Effector CD4-positive, alpha-beta T cell (primary cell): ENCODE results near the gene PRRX1. TPM values are rescaled to one million over a fixed set of nuclear protein-coding genes. Genes with fewer than 3 reads are reported as not detected.

Source experiments
- DNase-seq: peaks from one replicate; pipeline ENCODE4 v3.0.0-alpha.2; 2020
- total RNA-seq: gene quantifications from one replicate; lab custom pipeline; 2026; lab: John Stamatoyannopoulos, UW

Gene PRRX1
- not detected for total RNA-seq

DNA sequence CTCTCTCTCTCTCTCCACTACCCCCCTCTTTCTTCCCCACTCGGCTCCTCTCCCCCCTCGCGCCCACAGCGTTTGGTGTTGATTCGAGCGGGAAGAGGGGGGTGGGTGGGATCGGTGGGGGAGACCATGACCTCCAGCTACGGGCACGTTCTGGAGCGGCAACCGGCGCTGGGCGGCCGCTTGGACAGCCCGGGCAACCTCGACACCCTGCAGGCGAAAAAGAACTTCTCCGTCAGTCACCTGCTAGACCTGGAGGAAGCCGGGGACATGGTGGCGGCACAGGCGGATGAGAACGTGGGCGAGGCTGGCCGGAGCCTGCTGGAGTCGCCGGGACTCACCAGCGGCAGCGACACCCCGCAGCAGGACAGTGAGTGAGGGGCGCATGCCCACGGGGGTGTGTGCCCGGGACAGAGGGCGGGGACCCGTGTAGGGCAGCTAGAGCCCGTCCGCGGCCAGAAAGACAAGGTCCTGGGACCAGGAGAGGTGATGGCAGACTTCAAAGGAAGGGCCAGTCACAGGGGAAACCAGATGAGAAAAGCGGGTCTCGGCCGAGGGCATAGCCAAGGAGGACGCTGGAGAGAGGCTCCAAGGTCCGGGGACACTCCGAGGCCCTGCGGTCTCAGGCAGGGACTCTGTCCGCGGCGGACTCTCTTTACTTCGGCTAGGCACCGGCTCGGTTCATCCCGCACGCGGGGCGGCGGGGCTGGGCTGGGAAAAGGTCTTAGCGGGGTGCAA is at the start of gene PRRX1:
TSS of gene PRRX1 (plus strand) at position 39 of the 735 bp plus-strand sequence. CDS start at position 127, 88 bp downstream.
- DNase-seq = no peak

DNA sequence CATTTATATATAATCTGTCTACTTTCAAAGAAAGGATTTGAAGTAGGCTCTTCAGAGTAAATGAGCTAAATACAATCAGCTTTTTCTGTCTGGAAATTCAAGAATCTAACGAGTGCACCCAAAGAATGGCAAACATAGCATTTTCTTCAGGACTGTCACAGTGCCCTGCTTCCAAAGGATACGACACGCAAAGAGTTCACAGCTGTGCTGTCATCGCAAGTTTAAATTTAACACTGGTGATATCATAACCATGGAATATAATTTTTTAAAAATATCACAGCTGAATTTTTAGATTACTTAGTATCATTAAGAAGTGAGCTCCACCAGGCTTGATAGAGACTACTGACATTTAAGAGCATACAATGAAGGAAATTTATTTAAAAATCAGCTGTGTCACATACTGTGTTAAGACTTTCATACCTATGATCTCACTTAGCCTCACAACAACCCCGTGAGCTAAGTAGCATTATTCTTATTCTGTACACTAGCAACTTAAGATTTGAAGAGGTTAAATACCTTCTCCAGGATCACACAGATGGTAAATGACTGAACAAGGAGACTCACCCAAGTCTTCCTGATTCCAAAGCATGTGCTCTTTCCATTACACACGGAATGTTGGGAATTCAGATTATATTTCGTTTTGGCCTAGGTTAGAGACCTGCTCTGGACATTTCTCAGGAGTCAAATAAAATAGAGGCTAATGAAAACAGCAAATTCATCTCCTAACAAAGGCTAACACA is 46.2 kb upstream of the PRRX1 start:
- no peak for DNase-seq

DNA sequence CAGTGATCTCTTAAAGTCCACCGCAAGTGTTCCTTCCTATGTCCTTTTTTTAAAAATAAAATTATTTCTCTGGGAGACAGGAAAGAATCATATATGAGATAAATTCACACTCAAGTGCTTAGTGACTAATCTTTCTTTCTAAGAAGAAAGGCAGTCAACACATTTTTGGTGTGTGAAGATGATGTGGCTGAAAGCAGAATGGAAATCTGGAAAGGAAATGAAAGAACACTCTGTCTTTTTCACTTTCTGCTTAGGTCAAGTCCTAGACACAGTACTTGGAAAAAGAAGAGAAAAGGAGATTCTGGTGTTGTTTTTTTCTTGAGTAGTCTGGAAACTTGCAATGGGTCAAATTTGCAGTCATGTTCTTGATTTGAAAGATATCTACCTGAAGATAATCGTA is 45.5 kb upstream of the PRRX1 start:
- DNase-seq = no peak

DNA sequence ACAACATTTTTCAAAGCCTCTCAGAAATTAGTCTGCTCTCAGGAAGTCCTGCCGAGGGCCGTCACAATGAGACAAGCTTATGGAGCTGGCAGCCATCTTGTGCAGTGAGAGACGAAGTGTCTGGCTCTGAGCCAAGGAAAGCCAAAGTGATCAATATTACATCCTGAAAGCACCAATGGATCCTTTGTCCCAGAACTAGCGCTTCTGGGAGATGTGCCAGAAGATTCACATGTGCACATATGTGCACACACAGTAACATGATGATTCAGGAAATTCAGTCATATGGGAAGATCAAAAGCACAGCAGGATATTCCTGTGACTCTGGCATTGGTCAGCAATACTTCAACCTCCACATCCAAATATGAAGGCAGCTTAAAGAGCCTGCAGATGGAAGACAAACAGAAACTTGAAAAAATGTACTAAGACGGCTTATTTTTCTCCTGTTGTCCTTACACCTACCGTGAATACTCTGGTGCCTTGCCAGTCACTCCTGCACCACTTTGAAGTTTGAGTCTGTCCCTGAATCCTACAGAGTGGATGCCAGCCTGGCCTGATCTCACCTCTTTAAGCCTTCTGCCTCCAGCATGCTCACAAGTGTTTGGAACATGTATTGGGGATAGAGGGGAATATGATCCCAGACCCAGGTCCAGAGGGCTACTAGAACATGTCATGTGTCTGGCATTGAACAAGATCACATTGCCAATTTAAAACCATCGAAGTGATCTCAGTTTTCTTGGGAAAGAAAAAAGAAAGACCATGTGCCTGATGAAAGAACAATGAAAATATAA is 44.5 kb upstream of the PRRX1 start:
- DNase-seq = no peak

DNA sequence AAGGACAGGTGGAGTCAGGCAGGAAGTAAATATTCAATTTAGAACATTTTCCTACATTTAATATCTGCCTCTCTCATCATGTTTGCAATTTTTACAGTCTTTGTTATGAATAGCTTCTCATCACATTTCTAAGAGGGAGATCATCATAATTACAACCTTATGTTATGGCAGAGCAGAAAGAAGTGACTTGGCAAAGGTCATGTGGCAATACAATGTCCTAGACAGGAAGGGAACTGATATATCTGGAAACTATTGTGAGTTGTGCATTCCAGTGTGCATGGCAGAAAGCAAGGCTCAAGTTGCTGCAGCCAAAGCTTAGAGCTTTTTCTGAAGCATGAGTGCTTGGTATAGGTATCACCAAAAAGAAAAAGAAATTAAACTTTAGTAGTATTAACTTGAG is 43.8 kb upstream of the PRRX1 start:
- no peak for DNase-seq

DNA sequence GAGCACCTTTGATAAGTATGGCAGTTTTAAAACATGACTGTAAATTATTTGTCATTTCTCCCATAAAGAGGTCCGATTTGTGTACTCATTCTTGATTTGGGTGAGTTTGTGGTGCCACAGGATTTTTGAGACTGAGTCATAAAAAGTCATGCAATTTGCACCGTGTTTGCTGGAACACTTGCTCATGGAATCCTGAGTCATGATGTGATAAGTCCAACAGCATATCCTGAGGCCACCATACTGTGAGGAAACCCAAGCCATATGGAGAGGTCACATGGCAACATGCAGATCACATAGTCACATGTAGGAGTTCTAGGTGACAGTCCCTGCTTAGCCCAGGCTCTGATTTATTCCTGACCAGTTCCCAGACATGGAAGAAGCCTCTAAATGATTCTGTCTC is 40.8 kb upstream of the PRRX1 start:
- no peak for DNase-seq

DNA sequence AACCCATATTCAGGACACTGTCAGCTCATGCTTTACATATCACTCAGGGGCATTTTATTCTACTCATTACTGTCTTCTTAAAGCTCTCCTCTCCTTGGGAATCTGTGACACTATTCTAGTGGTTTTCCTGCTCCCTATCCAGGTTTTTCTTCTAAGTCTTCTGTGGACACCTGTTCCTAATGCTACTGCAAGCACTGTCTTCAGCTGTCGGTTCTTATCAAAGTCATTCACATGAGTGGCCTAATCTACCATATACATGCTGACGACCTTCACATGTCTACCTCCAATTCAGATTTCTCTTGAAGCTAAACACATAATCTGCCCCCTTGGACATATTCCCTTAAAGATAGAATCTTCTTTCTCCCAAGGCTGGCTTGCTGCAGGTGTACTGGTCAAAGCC is 39.8 kb upstream of the PRRX1 start:
- no peak for DNase-seq

DNA sequence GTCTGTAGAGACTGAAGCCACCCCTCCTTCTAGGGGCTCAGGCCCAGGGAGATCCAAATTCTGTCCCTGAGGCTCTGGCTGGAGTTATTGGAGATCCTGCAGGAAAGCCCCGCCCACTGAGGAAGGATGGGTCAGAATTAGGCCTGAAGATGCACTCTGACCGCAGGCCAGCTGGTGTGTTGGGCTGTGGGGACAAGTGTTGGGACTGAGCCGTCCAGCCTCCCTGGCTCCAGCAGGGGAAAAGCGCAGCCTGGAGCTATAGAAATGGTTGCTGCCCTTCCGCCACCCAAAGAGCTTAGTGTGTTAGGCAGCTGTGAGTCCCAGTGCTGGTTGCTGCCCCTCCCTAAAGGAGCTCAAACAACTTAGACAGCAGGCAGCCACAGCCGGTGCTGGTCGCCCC is 33.0 kb upstream of the PRRX1 start:
- no peak for DNase-seq

DNA sequence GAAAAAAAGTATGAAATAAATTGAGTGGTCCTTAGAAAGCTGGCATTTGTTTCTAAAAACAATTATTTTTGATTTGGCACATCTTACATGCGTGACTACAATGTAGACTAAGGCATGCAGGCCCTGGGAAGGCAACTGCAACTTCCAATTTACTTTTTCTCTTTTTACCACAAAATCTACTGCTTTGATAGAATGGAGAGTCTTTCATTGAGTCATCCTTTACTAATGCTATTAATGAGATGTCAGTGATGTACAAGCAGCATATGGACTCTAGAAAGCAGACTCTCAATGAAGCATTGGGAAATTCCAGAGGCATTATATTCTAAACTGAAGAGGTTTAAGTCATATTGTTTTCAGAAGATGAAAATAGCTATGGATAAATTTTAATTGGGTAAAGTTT is 29.6 kb upstream of the PRRX1 start:
- DNase-seq = no peak

DNA sequence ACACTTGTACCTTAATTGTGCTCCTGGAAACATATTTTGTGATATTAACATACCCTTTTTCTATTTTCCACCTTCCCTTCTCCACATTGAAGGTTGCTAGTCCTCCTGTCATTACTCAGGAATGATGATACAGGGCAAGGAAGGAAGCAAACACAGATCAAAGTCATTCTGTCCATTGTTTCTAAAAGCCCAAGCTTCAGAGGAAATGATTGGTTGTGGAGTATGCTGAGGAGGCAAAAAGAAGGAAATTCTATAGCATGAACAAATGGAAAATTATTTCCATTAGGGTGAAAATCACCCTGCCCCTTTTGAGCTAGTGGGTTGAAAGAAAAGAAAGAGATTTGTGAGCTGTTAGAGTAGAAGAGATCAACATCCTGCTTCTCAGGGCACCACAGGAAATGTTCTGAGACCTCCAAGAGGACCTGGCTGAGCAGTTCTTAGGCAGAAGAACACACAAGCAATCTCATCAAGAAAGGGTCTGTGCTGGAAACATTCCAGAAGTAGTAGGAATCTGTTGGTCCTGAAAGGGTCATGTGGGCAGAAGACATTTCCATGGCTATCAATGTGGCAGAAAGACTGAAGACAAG is 29.0 kb upstream of the PRRX1 start:
- no peak for DNase-seq

DNA sequence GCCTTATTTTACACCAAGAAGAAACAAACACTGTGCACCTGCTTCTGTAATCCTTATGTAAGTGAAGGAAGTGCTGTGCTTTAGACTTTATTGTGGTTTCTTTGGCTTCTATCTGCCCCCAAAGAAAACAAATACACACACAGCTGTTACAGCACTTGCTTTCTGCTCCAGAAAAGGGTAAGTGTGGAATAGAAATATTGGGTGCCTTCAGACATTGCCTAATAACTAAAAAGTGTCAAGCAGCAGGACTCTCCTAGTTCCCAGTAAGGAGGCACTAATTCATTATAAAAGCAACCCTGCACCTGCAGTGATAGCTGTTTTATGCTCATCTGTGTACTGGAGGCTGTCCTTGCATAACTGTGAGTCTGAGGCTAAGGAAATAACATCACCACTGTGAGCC is 23.4 kb upstream of the PRRX1 start:
- no peak for DNase-seq

DNA sequence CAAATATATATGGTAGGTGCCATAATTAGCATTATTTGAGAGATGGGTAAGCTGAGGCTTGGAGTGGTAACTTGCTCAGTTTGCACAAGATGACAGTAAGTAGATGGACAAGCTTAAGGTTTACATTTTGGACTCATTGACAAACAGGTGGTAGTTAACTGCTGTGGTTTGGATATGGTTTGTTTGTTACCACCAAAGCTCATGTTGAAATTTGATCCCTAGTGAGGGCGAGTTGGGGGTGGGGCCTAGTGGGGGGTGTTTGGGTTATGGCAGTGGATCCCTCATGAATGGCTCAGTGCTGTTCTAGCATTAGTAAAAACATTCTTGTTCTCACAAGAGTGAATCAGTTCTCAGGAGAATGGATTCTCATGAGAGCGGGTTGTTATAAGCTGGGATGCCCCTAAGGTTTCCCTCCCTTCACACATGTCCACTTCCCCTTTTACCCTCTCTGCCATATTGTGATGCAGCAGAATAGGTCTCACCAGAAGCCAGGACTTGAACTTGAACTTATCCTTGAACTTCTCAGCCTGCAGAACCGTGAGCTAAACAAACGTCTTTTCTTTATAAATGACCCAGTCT is 6.6 kb upstream of the PRRX1 start:
- no peak for DNase-seq

DNA sequence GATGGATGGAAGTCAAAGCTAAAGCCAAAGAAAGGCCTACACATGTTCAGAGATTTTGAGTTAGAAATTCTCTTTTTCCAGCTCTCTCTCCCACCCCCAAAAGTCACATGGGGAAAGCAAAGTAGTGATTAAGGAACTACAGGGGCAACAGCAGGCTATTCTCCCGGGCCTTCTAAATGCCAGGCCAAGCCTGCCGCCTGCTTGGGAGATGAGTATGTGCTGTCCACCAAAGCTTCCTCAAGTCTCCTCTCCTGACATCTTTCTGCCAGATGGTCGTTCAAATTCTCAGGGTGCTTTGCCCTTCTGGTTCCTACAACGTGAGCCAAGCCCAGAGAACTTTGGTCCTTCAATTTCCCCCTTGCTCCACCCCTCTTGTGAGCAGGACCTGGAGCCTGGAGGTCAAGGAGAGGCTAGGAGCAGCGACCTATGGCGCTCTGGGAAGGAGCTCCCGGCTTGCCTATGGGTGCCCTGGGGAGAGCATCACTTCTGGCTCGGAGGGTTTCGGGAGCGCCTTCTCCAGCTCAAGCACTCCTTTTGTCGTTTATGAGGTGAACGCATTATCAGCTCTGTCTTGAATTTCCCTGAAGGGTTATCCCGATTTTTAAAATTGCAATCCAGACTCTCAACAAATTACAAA is 4.4 kb upstream of the PRRX1 start:
- no peak for DNase-seq

DNA sequence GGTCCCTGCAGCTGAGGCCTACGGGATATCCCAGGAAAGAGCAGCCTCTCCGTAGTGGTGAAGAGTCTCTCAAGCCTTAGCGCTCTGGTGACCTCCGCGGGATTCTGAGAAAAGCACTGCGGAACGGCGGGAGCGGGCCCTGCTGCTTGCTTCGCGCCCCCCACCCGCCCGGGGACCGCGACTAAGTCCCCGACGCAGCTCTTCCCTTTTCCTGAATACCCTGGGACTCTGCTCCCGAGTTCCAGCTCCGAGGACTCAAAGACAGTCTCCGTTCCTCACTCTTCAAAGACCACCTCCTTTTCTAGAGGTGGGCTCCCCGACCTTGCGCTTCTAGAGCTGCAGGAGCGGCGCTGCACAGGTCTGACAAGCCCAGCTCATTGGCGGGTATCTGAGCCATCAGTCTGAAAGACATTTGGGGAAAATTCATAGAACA is 3.6 kb upstream of the PRRX1 start:
- DNase-seq = no peak

DNA sequence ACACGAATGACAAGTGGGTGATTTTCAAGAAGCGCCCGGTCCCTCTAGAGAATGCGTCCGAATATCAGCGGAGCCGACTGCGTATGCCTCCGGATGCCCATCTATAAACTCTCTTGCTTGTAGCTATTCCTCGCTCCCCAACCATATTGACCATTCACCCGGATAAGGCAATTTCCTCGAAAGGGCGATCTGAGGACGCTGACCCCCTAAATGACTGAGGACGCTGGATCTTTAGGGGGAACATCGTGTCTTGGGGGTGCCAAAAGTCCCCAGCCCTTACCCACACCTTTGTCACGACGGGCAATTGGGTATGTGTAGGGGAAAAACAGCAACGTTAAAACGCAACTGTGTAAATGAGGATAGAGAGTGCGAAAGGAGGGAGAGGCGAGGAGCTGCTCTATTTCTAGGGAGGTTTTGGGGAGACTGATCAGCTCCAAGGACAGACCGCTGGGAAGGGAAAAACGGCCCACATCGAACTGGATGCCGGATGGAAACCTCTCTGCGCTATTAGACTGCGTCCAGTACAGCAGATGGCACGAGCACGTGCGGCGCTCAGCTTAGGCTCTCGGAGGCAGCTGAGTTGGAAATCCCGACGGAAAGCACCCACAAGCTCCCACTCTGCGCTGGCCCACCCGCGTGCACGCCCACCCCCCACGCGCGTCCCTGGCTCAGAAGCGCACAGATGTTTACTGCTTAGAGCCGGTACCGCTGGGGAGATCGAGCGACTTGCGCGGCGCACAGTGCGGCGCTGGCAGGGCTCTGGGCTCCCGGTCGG is 2.9 kb upstream of the PRRX1 start:
- DNase-seq = no peak

DNA sequence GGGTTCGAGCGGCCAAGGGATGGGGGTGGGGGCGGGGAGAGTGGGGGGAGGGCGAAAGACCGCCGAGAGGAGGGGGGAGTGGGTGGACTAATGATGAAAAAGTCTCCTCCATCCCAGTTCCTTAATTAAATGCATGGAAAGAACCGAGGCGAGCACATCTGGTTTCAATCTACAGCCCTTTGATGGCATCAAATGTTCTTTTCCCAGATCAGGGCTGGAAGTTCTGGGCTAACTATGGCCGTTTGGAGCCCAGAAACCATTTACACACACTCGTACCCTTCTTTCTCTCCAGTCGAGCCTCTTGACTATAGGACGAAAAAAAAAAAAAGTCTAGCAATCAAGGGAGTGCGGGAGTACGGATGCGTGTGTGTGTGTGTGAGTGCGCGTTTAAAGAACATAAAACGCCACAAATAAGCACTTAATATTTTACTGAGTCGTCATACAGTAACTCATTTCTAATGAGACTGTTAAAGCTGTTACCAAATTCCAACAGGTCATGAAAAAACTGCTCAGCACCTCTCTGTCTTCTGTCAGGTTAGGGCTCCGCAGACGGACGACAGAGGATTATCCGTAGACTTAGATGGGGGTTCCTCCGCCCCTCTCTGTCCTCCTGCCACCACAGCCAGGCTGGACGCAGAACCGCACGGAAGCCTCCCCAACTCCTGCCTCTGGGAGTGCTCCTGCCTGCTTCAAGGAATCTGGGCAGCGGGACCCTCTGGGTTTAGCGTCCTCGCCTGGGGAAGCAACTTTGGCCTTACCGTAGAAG is 2.1 kb upstream of the PRRX1 start:
- no peak for DNase-seq

DNA sequence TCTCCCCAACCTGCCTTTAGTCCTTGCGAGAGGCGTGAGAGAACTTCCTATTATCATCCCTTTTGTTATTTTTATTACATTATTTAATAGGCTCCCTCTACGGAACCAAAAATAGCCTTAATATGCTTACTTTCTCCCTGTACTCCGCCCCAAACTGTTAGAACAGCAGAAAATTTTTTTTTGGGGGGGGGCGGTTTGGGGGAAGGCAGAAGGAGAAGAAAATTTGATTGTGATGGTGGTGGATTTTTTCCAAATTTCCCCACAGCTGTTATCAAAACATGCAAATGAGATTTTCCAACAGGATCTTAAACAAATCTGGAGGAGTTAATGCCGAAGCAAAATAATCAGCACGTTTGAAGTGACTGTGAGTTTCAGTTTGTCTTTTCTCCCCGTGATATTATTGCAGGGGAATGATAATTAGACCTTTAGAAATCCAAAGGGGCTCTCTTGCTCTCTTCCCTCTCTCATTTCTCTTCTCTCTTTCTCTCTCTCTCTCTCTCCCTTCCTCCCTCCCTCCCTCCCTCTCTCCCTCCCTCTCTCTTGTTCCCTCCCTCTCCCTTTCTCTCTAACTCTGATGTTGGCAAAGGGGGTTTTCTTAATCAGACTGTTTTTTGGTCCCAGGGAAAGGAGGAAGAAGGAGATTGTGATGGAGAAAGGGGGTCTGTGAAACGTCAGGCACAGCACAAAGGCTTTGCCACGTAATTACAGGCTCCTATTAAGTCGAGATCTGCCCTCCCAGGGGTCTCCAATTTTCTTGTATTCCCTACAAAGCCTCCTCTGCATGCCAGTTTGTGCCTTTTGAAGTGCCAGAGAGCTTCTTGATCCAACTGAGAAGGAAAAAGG is 1.1 kb upstream of the PRRX1 start:
- DNase-seq = no peak

DNA sequence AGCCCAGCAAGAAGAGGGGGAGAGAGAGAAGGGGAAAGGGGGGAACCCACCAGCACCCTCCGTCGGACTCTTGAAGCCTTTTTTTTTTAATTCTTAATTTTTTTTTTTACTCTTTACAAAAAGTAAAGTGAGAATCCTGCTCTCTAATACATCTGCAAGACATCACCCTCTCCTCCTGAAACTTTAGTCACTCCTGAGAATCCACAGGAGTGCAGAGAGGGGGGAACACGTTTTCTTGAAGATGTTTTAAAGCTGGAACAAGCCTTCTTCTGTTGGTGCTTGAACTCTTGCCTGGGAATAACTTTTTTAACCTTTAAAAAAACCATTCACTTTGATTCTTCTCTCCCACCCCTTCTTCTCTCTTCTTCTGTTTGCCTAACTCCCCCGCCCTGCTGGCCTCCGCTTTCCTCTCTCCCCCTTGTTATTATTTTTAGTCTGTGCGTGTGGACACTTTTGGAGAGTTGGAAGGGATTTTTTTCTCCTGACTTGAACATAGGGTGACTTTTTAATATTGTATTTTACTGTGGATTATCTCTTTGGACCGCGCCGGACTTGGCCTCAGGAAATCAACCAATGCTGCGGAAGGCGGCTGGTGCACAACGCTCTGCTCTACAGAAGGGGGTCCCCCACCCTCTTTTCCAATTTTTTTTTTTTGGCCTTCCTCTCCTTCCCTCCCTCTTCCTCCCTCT is 383 bp upstream of the PRRX1 start:
- no peak for DNase-seq
